Tibial nerve (tissue), 4 donors: ENCODE data around the gene MIER2.

Source experiments
- CTCF ChIP-seq, 5 experiments: fragments of 200-600 bp in 3 of 5; fragments of 450-650 bp in 2 of 5; sonication (generic) in 3 of 5; IDR thresholded peaks; one replicate each; pipeline ENCODE4 v1.5.1; 2016 to 2019; ENCODE audit warnings: antibody characterized with exemption in 5 of 5, mild to moderate bottlenecking in 3 of 5, moderate library complexity in 2 of 5
- EP300 ChIP-seq, 2 donors: sonication (generic); formaldehyde crosslinking; IDR thresholded peaks; one replicate each; pipeline ENCODE4 v1.6.1; 2017; ENCODE audit warnings: antibody characterized with exemption in 2 of 2, mild to moderate bottlenecking in 1 of 2
- POLR2A ChIP-seq, 2 donors: fragments of 450-650 bp; IDR thresholded peaks; one replicate each; pipeline ENCODE4 v1.6.1; 2017; ENCODE audit warnings: antibody characterized with exemption in 2 of 2, mild to moderate bottlenecking in 2 of 2, moderate library complexity in 2 of 2

- TF ChIP-seq CTCF (IDR thresholded peaks at IDR 0.05) (no peak), POLR2A (IDR thresholded peaks at IDR 0.05) (no peak), EP300 (IDR thresholded peaks at IDR 0.05) (no peak)
Observed at GRCh38 chr19:390386-391206, 46.0 kb upstream of the MIER2 start.
